Large intestine (tissue), 3 donors: ENCODE measurements around the gene KTI12. TPM values are rescaled to one million over a fixed set of nuclear protein-coding genes. Genes with fewer than 3 reads are reported as not detected.
"Not testable (repeated sequence)": the region's sequence is repeated elsewhere in the genome, so short reads cannot be mapped to it uniquely, and the experiment has no call there.

ENCODE experiments used
- DNase-seq, 2 donors: peaks; one replicate each; pipeline versions ENCODE4 v3.0.0 to v3.0.0-alpha.2; 2013
- H3K27ac ChIP-seq: one replicate; pipeline ENCODE4 v1.5.1; 2013; ENCODE audit warnings: low read length
- H3K27me3 ChIP-seq: 2 replicates; pipeline ENCODE4 v1.6.1; 2013; ENCODE audit warnings: low read length; ENCODE audit not compliant: control insufficient read depth, insufficient read depth
- H3K36me3 ChIP-seq: 2 replicates; pipeline ENCODE4 v1.6.1; 2013; ENCODE audit warnings: low read length; ENCODE audit not compliant: control insufficient read depth, insufficient read depth
- H3K4me1 ChIP-seq: one replicate; pipeline ENCODE4 v1.6.1; 2013; ENCODE audit warnings: low read length; ENCODE audit not compliant: control insufficient read depth, insufficient read depth
- H3K4me3 ChIP-seq: one replicate; pipeline ENCODE4 v1.5.1; 2013; ENCODE audit warnings: low read length
- H3K9me3 ChIP-seq: one replicate; pipeline ENCODE4 v1.6.1; 2013; ENCODE audit warnings: mild to moderate bottlenecking, low read depth, low read length, moderate library complexity; ENCODE audit not compliant: control insufficient read depth
- WGBS: methylation state at CpG from one replicate; pipeline ENCODE4 v1.1.5; 2013; ENCODE audit warnings: low lambda C conversion rate; ENCODE audit not compliant: insufficient coverage; 5-methylcytosine and 5-hydroxymethylcytosine counted together
- polyA plus RNA-seq: library from polyadenylated mRNA; unstranded; fragments of 120-200 nt; gene quantifications from one replicate; pipeline ENCODE4 v1.2.1, GENCODE V29; 2013

Gene KTI12
- polyA plus RNA-seq, 1 donor: 7.4 TPM

DNA sequence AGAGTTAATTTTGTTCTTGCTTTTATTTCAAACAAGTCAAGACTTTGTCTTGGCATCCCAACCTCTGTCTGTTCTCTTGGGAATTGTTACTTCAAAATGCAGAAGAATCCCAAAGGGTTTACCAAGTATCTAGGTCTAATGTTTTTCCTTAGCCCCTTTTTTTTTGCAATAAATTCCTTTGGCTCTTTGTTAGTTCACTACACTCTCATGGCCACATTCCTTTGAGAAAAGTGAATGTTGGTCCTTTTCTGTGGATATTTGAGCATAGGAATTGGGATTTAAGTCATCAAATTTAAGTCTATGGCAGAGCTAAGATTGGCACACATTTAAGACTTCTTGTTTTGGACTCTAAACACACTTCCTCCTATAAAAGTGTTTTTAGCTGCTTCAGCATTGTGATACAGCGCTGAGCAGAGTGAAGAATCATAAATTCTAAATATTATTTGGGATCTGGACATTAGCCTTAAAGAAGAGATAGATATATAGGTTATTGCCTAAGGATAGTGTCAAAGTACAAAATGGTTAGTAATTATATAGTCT is 24.3 kb upstream of the KTI12 start:
- Histone ChIP-seq H3K4me3 (peak overlapping the region; percentile 78), H3K36me3 (peaks cover 17% of the 10 kb centered on the region), H3K4me1 (peaks cover 3% of the 10 kb centered on the region), H3K27me3 (no peaks in the 10 kb centered on the region), H3K27ac (no peak overlapping the region), H3K9me3 (no peaks in the 10 kb centered on the region)
- WGBS: no CpG with 5 or more reads among the region's 1 CpG
- no peak for DNase-seq

GRCh38 chr1:52057255-52057654 is 23.6 kb upstream of the KTI12 start:
- DNase-seq: peak in 1 of 2 donors; percentile 18
- no peak overlapping the region for H3K27ac ChIP-seq
- H3K27me3 ChIP-seq: no peaks in the 10 kb centered on the region
- peak overlapping the region; percentile 78 for H3K4me3 ChIP-seq
- H3K4me1 ChIP-seq: peaks cover 3% of the 10 kb centered on the region
- WGBS: no CpG with 5 or more reads among the region's 1 CpG
- H3K36me3 ChIP-seq: peaks cover 13% of the 10 kb centered on the region
- no peaks in the 10 kb centered on the region for H3K9me3 ChIP-seq

DNA sequence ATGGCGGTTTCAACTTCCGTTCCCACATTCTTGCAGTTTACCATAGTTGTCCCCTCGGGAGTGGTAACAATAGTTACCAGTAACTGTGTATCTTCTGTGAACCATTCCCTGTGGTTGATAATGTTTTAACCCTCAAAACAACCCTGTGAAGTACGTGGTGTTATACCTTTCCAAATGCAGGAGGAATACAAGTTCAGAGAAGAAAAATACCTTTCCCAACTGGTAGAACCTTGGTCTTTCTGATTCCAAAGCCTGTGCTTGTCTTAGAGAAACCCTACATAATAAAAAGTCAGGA is 23.3 kb upstream of the KTI12 start:
- Histone ChIP-seq H3K36me3 (peaks cover 15% of the 10 kb centered on the region), H3K27me3 (no peaks in the 10 kb centered on the region), H3K9me3 (no peaks in the 10 kb centered on the region), H3K4me1 (peaks cover 3% of the 10 kb centered on the region), H3K4me3 (peak overlapping the region; percentile 78), H3K27ac (peak overlapping the region; percentile 88)
- no CpG with 5 or more reads among the region's 4 CpGs for WGBS
- no peak for DNase-seq

- Histone ChIP-seq H3K36me3 (peaks cover 15% of the 10 kb centered on the region), H3K4me1 (peaks cover 3% of the 10 kb centered on the region), H3K27me3 (no peaks in the 10 kb centered on the region), H3K9me3 (no peaks in the 10 kb centered on the region), H3K4me3 (peak within 1 kb of the TSS; percentile 78), H3K27ac (peak within 1 kb of the TSS; percentile 88)
- DNase-seq: peak; percentile 91 to 96
- no CpG with 5 or more reads among the region's 54 CpGs for WGBS
Measured at GRCh38 chr1:52056163-52056936, 22.7 kb upstream of the KTI12 start, which contains the start of gene BTF3L4. Gene BTF3L4, plus strand, starts transcription at chr1:52056295. Its CDS starts 3,553 bp downstream, at chr1:52059848.

- no peak for DNase-seq
- Histone ChIP-seq H3K27ac (peak overlapping the region; percentile 88), H3K9me3 (no peaks in the 10 kb centered on the region), H3K27me3 (no peaks in the 10 kb centered on the region), H3K4me3 (peak overlapping the region; percentile 78), H3K4me1 (peaks cover 3% of the 10 kb centered on the region), H3K36me3 (peaks cover 10% of the 10 kb centered on the region)
- no CpG with 5 or more reads among the region's 12 CpGs for WGBS
Measured at GRCh38 chr1:52055866-52056162, 22.2 kb upstream of the KTI12 start.

GRCh38 chr1:52055066-52055865 is 21.7 kb upstream of the KTI12 start, which contains the start of gene TXNDC12:
Gene TXNDC12, minus strand, starts transcription at chr1:52055191. Its CDS starts 95 bp downstream, at chr1:52055096.
- H3K9me3 ChIP-seq: no peaks in the 10 kb centered on the region
- peak; percentile 91 to 96 for DNase-seq
- peak within 1 kb of the TSS; percentile 88 for H3K27ac ChIP-seq
- peak within 1 kb of the TSS; percentile 78 for H3K4me3 ChIP-seq
- no CpG with 5 or more reads among the region's 45 CpGs for WGBS
- H3K27me3 ChIP-seq: no peaks in the 10 kb centered on the region
- H3K36me3 ChIP-seq: peaks cover 5% of the 10 kb centered on the region
- peaks cover 3% of the 10 kb centered on the region for H3K4me1 ChIP-seq

GRCh38 chr1:52054496-52055065 is 21.0 kb upstream of the KTI12 start:
- Histone ChIP-seq H3K4me3 (peak overlapping the region; percentile 78), H3K27ac (peak overlapping the region; percentile 88), H3K4me1 (peaks cover 3% of the 10 kb centered on the region), H3K9me3 (no peaks in the 10 kb centered on the region), H3K36me3 (peaks cover 5% of the 10 kb centered on the region), H3K27me3 (no peaks in the 10 kb centered on the region)
- DNase-seq: peak in 1 of 2 donors; percentile 22
- WGBS: 13% methylated on average over 2 of the region's 13 CpGs

DNA sequence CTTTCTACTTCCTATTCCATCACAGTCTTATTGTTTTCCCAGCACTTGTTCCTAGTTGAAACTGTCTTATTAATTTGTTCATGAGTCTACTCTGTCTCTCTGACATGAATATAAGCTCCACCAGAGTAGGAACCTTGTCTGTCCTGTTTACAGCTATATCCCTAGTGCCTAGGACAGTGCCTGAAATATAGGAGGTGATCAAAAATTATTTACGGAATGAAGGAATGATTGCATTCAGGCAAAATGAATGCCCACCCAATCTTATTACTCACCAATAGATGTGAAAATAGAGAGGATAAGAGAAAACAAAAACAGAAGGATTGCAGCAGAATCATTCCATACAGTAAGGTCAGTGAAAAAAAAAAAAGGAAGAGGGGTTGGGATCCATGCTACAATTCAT is 20.3 kb upstream of the KTI12 start:
- H3K36me3 ChIP-seq: peaks cover 5% of the 10 kb centered on the region
- WGBS: no CpG with 5 or more reads among the region's 1 CpG
- H3K4me1 ChIP-seq: peaks cover 3% of the 10 kb centered on the region
- H3K9me3 ChIP-seq: no peaks in the 10 kb centered on the region
- DNase-seq: no peak
- peak overlapping the region; percentile 78 for H3K4me3 ChIP-seq
- H3K27ac ChIP-seq: no peak overlapping the region
- H3K27me3 ChIP-seq: no peaks in the 10 kb centered on the region

GRCh38 chr1:52049337-52049736 is 15.7 kb upstream of the KTI12 start:
- not testable (repeated sequence) for DNase-seq, H3K36me3 ChIP-seq, H3K9me3 ChIP-seq, H3K27me3 ChIP-seq, H3K4me1 ChIP-seq, H3K27ac ChIP-seq, H3K4me3 ChIP-seq
- WGBS: no CpG with 5 or more reads among the region's 4 CpGs

DNA sequence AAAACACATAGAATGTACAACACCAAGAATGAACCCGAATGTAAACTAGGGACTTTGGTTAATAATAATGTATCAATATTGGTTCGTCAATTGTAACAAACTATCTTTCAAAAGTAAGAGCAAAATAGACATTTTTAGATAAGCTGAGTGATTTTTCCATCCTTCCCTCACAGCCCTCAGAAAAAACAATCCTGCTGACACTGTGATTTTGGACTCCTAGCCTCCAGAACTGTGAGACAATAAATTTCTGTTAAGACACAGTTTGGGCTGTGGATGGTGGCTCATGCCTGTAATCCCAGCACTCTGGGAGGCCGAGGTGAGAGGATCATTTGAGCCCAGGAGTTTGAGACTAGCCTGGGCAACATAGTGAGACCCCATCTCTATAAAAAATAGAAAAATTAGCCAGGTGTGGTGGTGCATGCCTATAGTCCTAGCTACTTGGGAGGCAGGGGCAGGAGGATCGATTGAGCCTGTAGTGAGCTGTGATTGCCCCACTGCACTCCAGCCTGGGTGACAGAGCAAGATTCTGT is 12.1 kb upstream of the KTI12 start:
- H3K9me3 ChIP-seq, H3K4me1 ChIP-seq, H3K4me3 ChIP-seq, H3K27me3 ChIP-seq, DNase-seq, H3K27ac ChIP-seq, H3K36me3 ChIP-seq: not testable (repeated sequence)
- 100% methylated on average over 1 of the region's 4 CpGs for WGBS
